NT2/D1 (cell line): ENCODE measurements around the gene FGFR2.

Source experiments
- DNase-seq: peaks from one replicate; pipeline ENCODE4 v3.0.0-alpha.2; 2011; ENCODE audit warnings: low read depth, low spot score
- H3K27me3 ChIP-seq: 2 replicates; pipeline ENCODE4 v1.6.0; 2011; ENCODE audit warnings: mild to moderate bottlenecking; ENCODE audit not compliant: insufficient read length, insufficient read depth
- H3K36me3 ChIP-seq: 2 replicates; pipeline ENCODE4 v1.6.1; 2011; ENCODE audit warnings: mild to moderate bottlenecking, low read length, mixed read lengths; ENCODE audit not compliant: insufficient read depth, insufficient read length
- H3K4me1 ChIP-seq: 2 replicates; pipeline ENCODE4 v1.5.1; 2011; ENCODE audit not compliant: insufficient read depth, insufficient read length
- H3K4me3 ChIP-seq: 2 replicates; pipeline ENCODE4 v1.5.1; 2011; ENCODE audit warnings: low read depth; ENCODE audit not compliant: insufficient read length
- H3K9ac ChIP-seq: 2 replicates; pipeline ENCODE4 v1.6.0; 2011; ENCODE audit warnings: low read depth; ENCODE audit not compliant: insufficient read length
- H3K9me3 ChIP-seq: 2 replicates; pipeline ENCODE4 v1.5.1; 2011; ENCODE audit warnings: mild to moderate bottlenecking, low read length; ENCODE audit not compliant: insufficient read depth
- SUZ12 ChIP-seq: IDR thresholded peaks from 2 replicates; pipeline ENCODE4 v1.6.1; 2011; ENCODE audit not compliant: insufficient read length, insufficient read depth; ENCODE audit errors: extremely low read depth
- YY1 ChIP-seq: IDR thresholded peaks from 2 replicates; pipeline ENCODE4 v1.6.1; 2011; ENCODE audit not compliant: insufficient read length, insufficient read depth
- ZNF274 ChIP-seq: IDR thresholded peaks from 2 replicates; pipeline ENCODE4 v1.6.1; 2011; ENCODE audit warnings: mild to moderate bottlenecking, low read depth, low read length

Gene FGFR2

GRCh38 chr10:121469797-121470606 is 128.2 kb downstream of the FGFR2 start:
- no peaks in the 10 kb centered on the region for H3K27me3 ChIP-seq
- H3K9me3 ChIP-seq, result no peaks in the 10 kb centered on the region
- no peaks in the 10 kb centered on the region for H3K4me1 ChIP-seq
- DNase-seq, result no peak
- H3K36me3 ChIP-seq, result no peaks in the 10 kb centered on the region
- no peak overlapping the region for H3K9ac ChIP-seq
- H3K4me3 ChIP-seq, result no peak overlapping the region
- TF ChIP-seq YY1 (no peak), ZNF274 (no peak), SUZ12 (no peak)

- Histone ChIP-seq H3K9ac (no peak overlapping the region), H3K4me1 (no peaks in the 10 kb centered on the region), H3K4me3 (no peak overlapping the region), H3K27me3 (no peaks in the 10 kb centered on the region), H3K9me3 (no peaks in the 10 kb centered on the region), H3K36me3 (no peaks in the 10 kb centered on the region)
- TF ChIP-seq YY1 (no peak), ZNF274 (no peak), SUZ12 (no peak)
- DNase-seq, result no peak
These were observed 129.5 kb downstream of the FGFR2 start for GRCh38 chr10:121468726-121469125.

- Histone ChIP-seq H3K4me1 (no peaks in the 10 kb centered on the region), H3K36me3 (no peaks in the 10 kb centered on the region), H3K4me3 (no peak overlapping the region), H3K9me3 (no peaks in the 10 kb centered on the region), H3K9ac (no peak overlapping the region), H3K27me3 (no peaks in the 10 kb centered on the region)
- DNase-seq, result no peak
- TF ChIP-seq YY1, result no peak
- no peak for TF ChIP-seq ZNF274
- no peak for TF ChIP-seq SUZ12
These were observed 131.8 kb downstream of the FGFR2 start for GRCh38 chr10:121466424-121466823.

GRCh38 chr10:121465215-121465614 is 133.0 kb downstream of the FGFR2 start:
- no peaks in the 10 kb centered on the region for H3K4me1 ChIP-seq
- no peaks in the 10 kb centered on the region for H3K36me3 ChIP-seq
- H3K9me3 ChIP-seq, result no peaks in the 10 kb centered on the region
- no peak for DNase-seq
- TF ChIP-seq YY1 (no peak), ZNF274 (no peak), SUZ12 (no peak)
- H3K27me3 ChIP-seq, result no peaks in the 10 kb centered on the region
- H3K9ac ChIP-seq, result no peak overlapping the region
- H3K4me3 ChIP-seq, result no peak overlapping the region

GRCh38 chr10:121464517-121464916 is 133.7 kb downstream of the FGFR2 start:
- Histone ChIP-seq H3K9ac (no peak overlapping the region), H3K36me3 (no peaks in the 10 kb centered on the region), H3K4me3 (no peak overlapping the region), H3K9me3 (no peaks in the 10 kb centered on the region), H3K27me3 (no peaks in the 10 kb centered on the region), H3K4me1 (no peaks in the 10 kb centered on the region)
- TF ChIP-seq YY1, result no peak
- no peak for DNase-seq

- no peak for DNase-seq
- Histone ChIP-seq H3K9ac (no peak overlapping the region), H3K4me1 (no peaks in the 10 kb centered on the region), H3K4me3 (no peak overlapping the region), H3K27me3 (no peaks in the 10 kb centered on the region), H3K36me3 (no peaks in the 10 kb centered on the region), H3K9me3 (no peaks in the 10 kb centered on the region)
- no peak for TF ChIP-seq SUZ12
- TF ChIP-seq ZNF274, result no peak
- TF ChIP-seq YY1, result no peak
These were observed 135.3 kb downstream of the FGFR2 start for GRCh38 chr10:121462955-121463354.

GRCh38 chr10:121462281-121462680 is 136.0 kb downstream of the FGFR2 start:
- H3K4me1 ChIP-seq, result no peaks in the 10 kb centered on the region
- no peak for DNase-seq

GRCh38 chr10:121461307-121461706 is 136.9 kb downstream of the FGFR2 start:
- no peak for DNase-seq
- Histone ChIP-seq H3K27me3 (no peaks in the 10 kb centered on the region), H3K4me1 (no peaks in the 10 kb centered on the region), H3K9me3 (no peaks in the 10 kb centered on the region), H3K4me3 (no peak overlapping the region), H3K36me3 (no peaks in the 10 kb centered on the region), H3K9ac (no peak overlapping the region)
- TF ChIP-seq SUZ12 (no peak), ZNF274 (no peak), YY1 (no peak)

More at GRCh38 chr10:121462281-121462680, 136.0 kb downstream of the FGFR2 start:
- H3K9me3 ChIP-seq, result no peaks in the 10 kb centered on the region
- no peak for TF ChIP-seq ZNF274
- TF ChIP-seq SUZ12, result no peak
- no peak for TF ChIP-seq YY1
- H3K4me3 ChIP-seq, result no peak overlapping the region
- H3K9ac ChIP-seq, result no peak overlapping the region
- no peaks in the 10 kb centered on the region for H3K36me3 ChIP-seq
- H3K27me3 ChIP-seq, result no peaks in the 10 kb centered on the region
